Memory B cell (primary cell): ENCODE data around the gene TSHZ3.

Source experiments
- ATAC-seq: fragments of 150-1000 bp; cut with Tn5 transposase; 2 replicates; pipeline ENCODE4 v1.10.0; 2021; ENCODE audit warnings: low read depth, mild to moderate bottlenecking, moderate library complexity
- DNase-seq, 2 donors: peaks; one replicate each; pipeline ENCODE4 v3.0.0; 2022; ENCODE audit warnings: low spot score in 2 of 2
- H3K27ac Mint-ChIP-seq: one replicate; pipeline ENCODE4 v1.8.0; 2022; ENCODE audit warnings: mild to moderate bottlenecking, moderate library complexity, mixed read lengths
- H3K27me3 Mint-ChIP-seq: one replicate; pipeline ENCODE4 v1.8.0; 2022; ENCODE audit warnings: mixed read lengths
- H3K36me3 Mint-ChIP-seq: one replicate; pipeline ENCODE4 v1.8.0; 2022; ENCODE audit warnings: mild to moderate bottlenecking, mixed read lengths
- H3K4me1 Mint-ChIP-seq: one replicate; pipeline ENCODE4 v1.8.0; 2022; ENCODE audit warnings: mixed read lengths
- H3K4me3 Mint-ChIP-seq: one replicate; pipeline ENCODE4 v1.8.0; 2022; ENCODE audit warnings: mild to moderate bottlenecking, moderate library complexity, mixed read lengths
- H3K9me3 Mint-ChIP-seq: one replicate; pipeline ENCODE4 v1.8.0; 2022; ENCODE audit warnings: mixed read lengths

TSHZ3 gene

DNA sequence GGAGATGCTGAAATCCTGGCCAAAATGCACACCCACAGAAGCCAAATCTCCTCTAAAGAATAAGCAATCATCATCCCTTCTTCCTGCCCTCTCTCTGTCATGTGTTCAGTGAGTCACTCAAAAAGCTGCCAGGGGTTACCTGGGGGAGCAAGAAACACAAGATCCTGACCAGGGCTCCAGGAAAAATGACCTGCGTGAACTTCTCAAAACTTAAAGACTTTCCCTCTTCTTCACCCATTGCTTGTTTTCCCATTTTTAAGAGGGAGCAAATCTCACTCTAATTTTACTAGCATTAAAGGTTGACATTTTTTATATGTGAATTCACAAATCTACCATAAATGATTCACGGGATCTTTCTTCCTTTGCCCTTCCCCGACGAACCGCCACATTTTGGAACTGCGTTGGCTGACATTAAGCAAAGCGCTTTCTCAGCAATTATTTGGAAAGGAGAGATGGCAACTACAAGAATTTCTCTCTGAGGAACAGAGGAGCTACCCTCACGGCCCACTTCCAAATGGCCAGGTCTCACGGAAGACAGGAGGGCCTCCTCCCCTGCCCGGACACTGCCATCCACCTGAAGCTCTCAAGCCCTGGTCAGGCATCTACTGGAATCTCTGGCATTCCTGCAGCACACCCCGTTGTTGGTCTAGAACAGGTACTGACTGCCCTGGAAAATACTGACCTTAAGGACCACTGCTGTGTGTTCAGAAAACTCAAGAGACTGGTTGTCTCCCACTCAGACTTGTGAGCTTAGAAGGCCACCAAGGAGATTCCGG is 14.2 kb downstream of the TSHZ3 start:
- Mint-ChIP-seq H3K4me1 (peaks cover 4% of the 10 kb centered on the region), H3K27ac (no peak overlapping the region), H3K36me3 (no peaks in the 10 kb centered on the region), H3K9me3 (peaks cover 6% of the 10 kb centered on the region), H3K27me3 (peaks cover 6% of the 10 kb centered on the region), H3K4me3 (no peak overlapping the region)
- ATAC-seq, result no peak
- no peak for DNase-seq

DNA sequence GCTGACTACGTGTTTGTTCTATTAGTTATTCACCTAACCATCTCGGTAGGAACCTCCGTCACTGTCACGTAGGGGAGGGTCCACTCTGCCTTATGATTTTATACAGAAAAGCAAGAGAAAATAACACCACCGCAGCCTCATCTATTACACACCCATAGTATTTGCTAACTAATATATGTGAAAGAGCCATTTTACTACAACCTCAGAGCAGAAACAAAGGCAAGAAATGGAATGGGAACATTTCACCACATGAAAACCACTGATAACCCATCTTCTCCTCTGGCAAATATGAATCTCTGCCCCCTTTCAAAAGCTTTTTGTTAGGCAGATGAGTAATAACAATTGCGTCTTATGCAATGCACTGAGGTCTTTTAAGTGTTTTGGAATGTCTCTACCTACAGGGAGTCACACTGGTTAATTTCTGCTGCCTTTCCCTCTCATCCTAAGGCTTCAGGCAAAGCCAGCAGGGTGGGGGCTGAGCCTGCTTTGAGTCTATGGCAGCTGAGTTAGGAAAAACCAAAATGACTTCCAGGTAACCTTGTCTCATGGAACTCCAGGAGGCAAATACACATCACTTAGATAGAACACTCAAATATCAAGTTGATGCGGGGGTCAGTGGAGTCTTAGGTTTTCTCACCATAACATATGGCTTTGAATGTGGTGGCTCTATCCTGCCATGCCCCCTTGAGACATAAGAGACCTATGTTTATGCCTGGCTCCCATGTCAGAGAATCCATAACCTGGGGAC is 15.0 kb downstream of the TSHZ3 start:
- Mint-ChIP-seq H3K4me3 (no peak overlapping the region), H3K9me3 (peaks cover 6% of the 10 kb centered on the region), H3K4me1 (peaks cover under 1% of the 10 kb centered on the region), H3K27ac (no peak overlapping the region), H3K27me3 (peaks cover 3% of the 10 kb centered on the region), H3K36me3 (no peaks in the 10 kb centered on the region)
- ATAC-seq, result no peak
- DNase-seq, result no peak

DNA sequence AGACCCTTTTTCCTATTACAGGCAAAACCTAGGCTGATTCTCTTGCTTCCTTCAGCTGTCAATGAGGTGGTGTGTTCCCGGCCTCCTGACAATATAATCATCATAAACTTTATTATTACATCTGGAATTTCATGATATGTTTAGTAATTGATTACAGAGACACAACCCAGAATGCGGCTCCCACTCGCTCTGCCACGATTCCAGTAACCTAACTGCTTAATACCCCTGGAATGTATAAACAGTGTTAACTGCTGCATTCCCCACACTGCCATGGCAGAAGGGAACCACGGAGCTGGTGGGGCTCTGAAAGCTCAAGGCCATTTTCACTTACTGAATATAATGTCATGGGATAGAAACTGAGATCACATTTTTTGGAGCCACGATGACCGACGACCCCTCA is 17.1 kb downstream of the TSHZ3 start:
- ATAC-seq (no peak), DNase-seq (no peak)
- Mint-ChIP-seq H3K36me3 (no peaks in the 10 kb centered on the region), H3K4me1 (no peaks in the 10 kb centered on the region), H3K4me3 (no peak overlapping the region), H3K27ac (no peak overlapping the region), H3K27me3 (no peaks in the 10 kb centered on the region), H3K9me3 (peaks cover 4% of the 10 kb centered on the region)

DNA sequence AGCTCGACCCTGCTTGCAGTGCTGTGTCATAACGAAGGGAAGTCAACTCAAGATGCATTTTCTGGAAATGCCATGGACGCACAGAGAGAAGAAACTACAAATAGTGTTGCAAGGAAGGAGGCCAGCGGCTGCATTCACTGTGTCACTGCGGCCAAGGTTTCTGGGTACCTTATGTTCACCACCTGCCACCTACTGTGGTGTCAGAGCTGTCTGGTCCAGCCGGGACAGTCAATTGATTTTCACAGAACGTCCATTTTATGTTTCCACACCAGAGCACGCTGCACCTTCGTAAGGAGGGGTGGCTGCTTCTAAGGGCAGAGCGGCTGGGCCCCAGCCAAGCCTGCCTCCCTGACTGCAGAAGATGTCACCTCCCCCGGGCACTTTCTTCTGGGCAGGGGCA is 17.7 kb downstream of the TSHZ3 start:
- no peak for ATAC-seq
- Mint-ChIP-seq H3K36me3 (no peaks in the 10 kb centered on the region), H3K4me3 (no peak overlapping the region), H3K9me3 (peaks cover 4% of the 10 kb centered on the region), H3K27ac (no peak overlapping the region), H3K27me3 (no peaks in the 10 kb centered on the region), H3K4me1 (no peaks in the 10 kb centered on the region)
- no peak for DNase-seq

DNA sequence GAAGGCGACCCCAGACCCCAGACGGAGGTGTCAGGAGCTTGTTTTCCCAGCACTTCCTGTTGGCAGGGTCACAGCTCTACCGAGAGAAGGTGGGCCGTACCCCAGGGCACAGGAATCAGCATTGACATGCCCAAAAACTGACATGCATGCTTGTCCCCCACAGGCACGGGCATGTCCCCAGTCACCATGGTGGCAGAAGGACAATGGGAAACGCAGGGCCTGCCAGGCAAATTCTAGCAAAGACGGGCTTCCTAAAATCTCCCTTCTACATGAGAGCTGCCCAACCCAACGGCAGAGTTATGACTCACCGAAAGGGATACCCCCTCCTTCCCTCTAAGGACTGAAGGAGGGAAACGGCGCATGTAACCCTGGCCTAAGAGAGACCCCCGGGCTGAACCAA is 18.5 kb downstream of the TSHZ3 start:
- Mint-ChIP-seq H3K36me3 (no peaks in the 10 kb centered on the region), H3K27ac (no peak overlapping the region), H3K9me3 (peaks cover 4% of the 10 kb centered on the region), H3K4me3 (no peak overlapping the region), H3K27me3 (no peaks in the 10 kb centered on the region), H3K4me1 (no peaks in the 10 kb centered on the region)
- ATAC-seq (no peak), DNase-seq (no peak)

DNA sequence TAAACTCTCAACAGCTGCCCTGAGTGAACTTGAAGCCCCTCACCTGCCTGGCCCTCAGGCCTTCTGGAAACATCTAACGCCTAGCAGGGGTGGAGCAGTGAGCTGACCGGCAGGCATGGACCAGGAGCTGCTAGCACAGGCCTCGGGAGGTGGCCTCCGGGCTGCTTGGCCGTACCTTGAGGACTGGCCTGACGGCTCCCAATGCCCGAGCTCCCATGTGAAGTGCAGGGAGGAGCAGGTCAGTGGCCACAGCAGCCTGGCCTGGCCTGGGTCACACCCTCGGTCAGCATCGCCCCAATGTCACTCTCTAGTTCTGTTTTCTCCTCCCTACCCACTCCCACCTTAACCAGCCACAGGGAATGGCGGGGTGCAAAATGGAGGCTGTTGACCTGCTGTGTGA is 19.0 kb downstream of the TSHZ3 start:
- no peaks in the 10 kb centered on the region for H3K36me3 Mint-ChIP-seq
- no peak overlapping the region for H3K4me3 Mint-ChIP-seq
- no peak for DNase-seq
- H3K27me3 Mint-ChIP-seq, result no peaks in the 10 kb centered on the region
- no peak overlapping the region for H3K27ac Mint-ChIP-seq
- H3K4me1 Mint-ChIP-seq, result no peaks in the 10 kb centered on the region
- ATAC-seq, result no peak
- peaks cover 4% of the 10 kb centered on the region for H3K9me3 Mint-ChIP-seq

DNA sequence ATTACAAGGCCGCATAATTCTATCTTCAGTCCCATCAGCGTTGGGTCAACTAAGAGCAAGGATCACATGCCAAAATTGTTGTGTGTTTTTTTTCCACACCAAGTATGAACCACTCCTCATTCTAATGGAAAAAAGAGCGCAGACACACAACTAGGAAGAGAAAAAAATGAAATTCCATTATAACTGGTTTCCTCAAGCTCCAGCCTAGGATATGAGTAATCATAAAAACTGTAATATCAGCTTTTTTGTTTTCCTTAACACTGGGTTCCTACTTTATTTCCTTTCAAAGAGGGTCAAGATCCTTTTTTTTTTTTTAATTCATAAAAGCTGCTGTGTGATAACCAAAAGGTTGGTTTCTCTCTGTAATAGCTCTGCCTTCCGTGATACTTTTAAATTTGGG is 19.4 kb downstream of the TSHZ3 start:
- ATAC-seq (no peak), DNase-seq (no peak)
- no peaks in the 10 kb centered on the region for H3K4me1 Mint-ChIP-seq
- no peak overlapping the region for H3K4me3 Mint-ChIP-seq
- H3K27ac Mint-ChIP-seq, result no peak overlapping the region
- H3K27me3 Mint-ChIP-seq, result no peaks in the 10 kb centered on the region
- peaks cover 4% of the 10 kb centered on the region for H3K9me3 Mint-ChIP-seq
- H3K36me3 Mint-ChIP-seq, result no peaks in the 10 kb centered on the region

DNA sequence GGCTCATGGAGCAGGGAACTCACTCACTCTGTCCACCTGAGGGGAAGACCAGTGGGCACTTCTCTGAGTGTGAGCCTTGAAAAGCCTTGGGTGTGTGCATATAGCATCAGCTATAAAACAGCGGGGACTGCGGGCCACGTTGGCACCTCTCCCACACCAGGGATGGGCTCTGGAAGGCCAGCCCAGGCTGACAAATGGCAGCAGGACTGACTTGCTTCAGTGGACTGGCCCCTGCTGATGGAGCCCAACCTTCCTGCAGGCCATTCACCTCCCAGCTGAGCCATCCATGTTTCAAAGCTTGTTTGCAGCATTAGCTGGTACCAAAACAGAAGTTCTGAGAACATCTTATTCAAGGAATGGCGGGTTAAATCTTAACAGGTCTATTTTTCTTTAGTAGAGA is 21.0 kb downstream of the TSHZ3 start:
- Mint-ChIP-seq H3K36me3 (no peaks in the 10 kb centered on the region), H3K4me1 (no peaks in the 10 kb centered on the region), H3K9me3 (peaks cover 4% of the 10 kb centered on the region), H3K27me3 (no peaks in the 10 kb centered on the region), H3K4me3 (no peak overlapping the region), H3K27ac (no peak overlapping the region)
- ATAC-seq (no peak), DNase-seq (no peak)

DNA sequence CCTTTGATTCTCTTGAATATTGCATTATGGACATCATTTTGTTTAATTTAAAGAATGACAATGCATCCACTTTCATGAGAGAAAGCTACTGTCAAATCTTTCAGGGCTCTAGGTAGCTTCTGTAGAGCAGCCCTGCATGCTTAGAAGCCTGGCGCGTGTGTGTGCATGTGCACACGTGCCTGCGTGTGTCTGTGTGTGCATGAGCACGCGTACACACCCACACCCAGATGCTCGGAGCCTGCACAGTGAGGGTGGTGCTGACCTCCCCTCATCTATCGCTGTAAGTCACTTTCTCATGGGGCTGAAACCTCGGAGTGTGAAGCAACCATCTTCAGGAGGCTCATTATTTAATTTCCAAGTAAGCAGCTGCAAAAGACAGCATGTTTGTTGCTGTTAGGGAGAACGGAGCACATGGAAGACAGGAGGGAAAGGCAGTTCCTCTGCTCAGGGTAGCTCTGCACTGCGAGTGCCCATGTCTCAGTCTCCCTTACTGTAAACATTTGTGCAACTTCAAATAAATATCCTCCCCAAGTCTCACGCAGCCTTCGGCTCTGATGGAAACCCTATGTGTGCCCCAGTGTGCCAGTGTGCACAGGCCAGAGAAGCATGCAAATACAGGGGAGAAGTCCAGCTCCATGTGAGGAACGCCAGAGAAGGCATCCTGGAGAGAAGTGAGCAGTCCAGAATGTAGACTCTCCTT is 22.8 kb downstream of the TSHZ3 start:
- H3K9me3 Mint-ChIP-seq, result peaks cover 4% of the 10 kb centered on the region
- ATAC-seq (no peak), DNase-seq (no peak)
- H3K27ac Mint-ChIP-seq, result no peak overlapping the region
- H3K4me1 Mint-ChIP-seq, result no peaks in the 10 kb centered on the region
- H3K36me3 Mint-ChIP-seq, result no peaks in the 10 kb centered on the region
- H3K27me3 Mint-ChIP-seq, result no peaks in the 10 kb centered on the region
- no peak overlapping the region for H3K4me3 Mint-ChIP-seq

DNA sequence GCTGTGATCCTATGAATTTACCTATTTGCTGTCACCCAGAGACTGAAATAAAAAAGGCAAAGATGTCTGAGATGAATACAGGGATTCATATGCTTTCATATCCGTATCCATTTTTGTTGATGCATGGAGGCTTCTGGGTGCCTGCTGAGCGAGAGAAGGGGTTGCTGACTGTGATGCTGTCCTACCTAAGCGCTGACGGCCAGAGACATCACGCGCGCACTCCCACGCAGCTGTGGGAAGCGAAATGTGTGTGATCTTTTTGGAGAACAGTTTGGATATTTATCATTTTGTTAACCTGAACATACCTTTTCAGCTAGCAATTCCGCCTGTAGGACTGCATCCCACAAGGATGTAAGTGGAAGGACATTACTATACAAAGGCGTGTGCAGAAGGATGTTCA is 23.9 kb downstream of the TSHZ3 start:
- Mint-ChIP-seq H3K4me3 (no peak overlapping the region), H3K36me3 (no peaks in the 10 kb centered on the region), H3K27ac (no peak overlapping the region), H3K9me3 (peaks cover under 1% of the 10 kb centered on the region), H3K27me3 (no peaks in the 10 kb centered on the region), H3K4me1 (no peaks in the 10 kb centered on the region)
- DNase-seq (no peak), ATAC-seq (no peak)

DNA sequence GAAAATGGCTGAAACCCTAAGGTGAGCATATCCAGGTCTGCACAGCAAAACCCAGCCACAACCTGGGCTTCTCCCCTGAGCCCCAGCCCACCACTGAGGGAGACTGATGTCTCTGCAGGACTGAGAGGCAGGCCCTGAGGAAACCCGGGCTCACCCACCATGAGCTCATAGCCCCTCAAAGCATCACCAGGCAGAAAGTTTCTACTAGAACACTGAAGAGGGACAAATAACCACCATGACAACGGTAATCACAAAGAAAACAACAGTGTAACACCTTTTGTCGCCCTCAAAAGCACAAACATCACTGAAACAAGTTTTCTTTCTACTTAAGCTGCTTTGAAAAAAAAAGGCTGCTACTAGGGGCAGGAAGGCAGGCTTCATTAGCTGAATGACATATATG is 29.8 kb downstream of the TSHZ3 start:
- Mint-ChIP-seq H3K4me1 (no peaks in the 10 kb centered on the region), H3K9me3 (peaks cover 1% of the 10 kb centered on the region), H3K36me3 (no peaks in the 10 kb centered on the region), H3K27me3 (no peaks in the 10 kb centered on the region), H3K4me3 (no peak overlapping the region), H3K27ac (no peak overlapping the region)
- DNase-seq (no peak), ATAC-seq (no peak)

DNA sequence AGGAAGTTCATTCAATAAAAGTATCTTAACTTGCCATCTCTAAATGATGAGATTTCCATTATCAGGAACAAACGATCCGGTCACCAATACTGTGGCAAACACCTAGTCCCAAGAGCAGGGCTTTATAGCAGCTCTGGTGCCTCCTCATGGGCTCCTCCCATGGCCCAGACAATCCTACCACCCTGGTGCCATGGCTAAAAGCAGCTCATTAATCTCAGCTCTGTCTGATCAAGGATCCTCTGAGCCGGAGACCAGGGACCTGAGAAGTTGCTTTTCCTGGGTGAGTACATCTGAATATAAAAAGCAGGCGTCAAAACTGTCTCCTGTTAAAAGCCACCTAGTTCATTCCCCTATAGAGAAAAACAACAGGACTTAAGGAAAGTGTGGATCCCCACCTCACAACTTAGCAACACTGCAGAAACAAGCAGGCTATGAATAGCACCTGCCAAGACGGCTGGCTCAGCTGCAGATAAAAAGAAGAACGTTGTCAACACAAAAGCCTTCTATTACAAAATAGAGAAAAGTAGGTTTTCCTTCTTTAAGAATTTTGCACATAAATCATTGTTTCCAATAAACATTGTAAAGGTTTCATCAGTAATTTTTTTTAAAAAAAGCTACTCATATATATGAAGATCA is 30.3 kb downstream of the TSHZ3 start:
- ATAC-seq (no peak), DNase-seq (no peak)
- H3K27me3 Mint-ChIP-seq, result no peaks in the 10 kb centered on the region
- no peaks in the 10 kb centered on the region for H3K4me1 Mint-ChIP-seq
- no peak overlapping the region for H3K4me3 Mint-ChIP-seq
- no peak overlapping the region for H3K27ac Mint-ChIP-seq
- no peaks in the 10 kb centered on the region for H3K36me3 Mint-ChIP-seq
- H3K9me3 Mint-ChIP-seq, result peaks cover 1% of the 10 kb centered on the region

DNA sequence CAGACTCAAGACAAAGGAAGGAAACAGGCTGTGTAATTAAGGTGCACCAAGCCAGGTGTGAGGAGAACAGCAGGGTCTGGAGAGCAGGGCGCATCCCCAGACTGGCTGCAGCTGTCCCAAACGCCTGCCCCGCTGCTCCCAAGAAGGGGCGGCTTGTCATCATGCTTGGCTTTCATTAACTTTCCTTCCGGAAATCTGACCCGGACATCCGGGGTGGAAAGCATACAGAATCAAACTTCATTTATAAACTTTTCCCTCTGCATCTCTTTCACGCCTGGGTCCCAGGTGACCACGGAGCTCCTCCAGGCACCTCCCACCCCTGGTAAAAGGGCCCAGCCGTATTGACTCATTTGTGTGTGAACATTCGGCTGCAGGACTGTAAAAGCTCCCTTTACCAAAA is 31.7 kb downstream of the TSHZ3 start:
- DNase-seq (no peak), ATAC-seq (no peak)
- Mint-ChIP-seq H3K27ac (no peak overlapping the region), H3K4me3 (no peak overlapping the region), H3K9me3 (peaks cover 1% of the 10 kb centered on the region), H3K4me1 (no peaks in the 10 kb centered on the region), H3K36me3 (no peaks in the 10 kb centered on the region), H3K27me3 (no peaks in the 10 kb centered on the region)

DNA sequence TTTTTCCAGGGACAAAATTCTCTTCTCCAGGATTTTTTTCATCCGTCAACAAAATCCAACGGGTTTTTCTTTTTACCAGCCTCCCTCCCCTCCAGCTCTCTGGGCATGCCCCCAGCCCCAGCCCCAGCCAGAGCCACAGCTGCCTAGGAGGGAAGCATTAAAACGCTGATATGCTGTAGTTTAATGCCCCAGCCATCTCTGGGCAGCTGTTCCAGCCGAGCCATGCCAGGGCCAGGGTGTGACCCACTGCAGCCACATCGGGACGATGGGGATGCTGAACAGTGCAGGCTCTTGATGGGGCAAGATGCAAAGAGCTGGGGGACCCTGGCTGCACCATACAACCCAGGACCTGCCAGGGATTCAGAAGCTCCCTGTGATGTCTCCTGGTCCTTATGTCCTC is 32.1 kb downstream of the TSHZ3 start:
- peaks cover 1% of the 10 kb centered on the region for H3K9me3 Mint-ChIP-seq
- no peaks in the 10 kb centered on the region for H3K4me1 Mint-ChIP-seq
- DNase-seq (no peak), ATAC-seq (no peak)
- H3K27ac Mint-ChIP-seq, result no peak overlapping the region
- no peaks in the 10 kb centered on the region for H3K36me3 Mint-ChIP-seq
- no peak overlapping the region for H3K4me3 Mint-ChIP-seq
- no peaks in the 10 kb centered on the region for H3K27me3 Mint-ChIP-seq
